HK-2 (cell line): ENCODE results near the gene TACR2.

Experiments used
- DNase-seq: peaks from one replicate; pipeline ENCODE4 v3.0.0-alpha.2; 2018; ENCODE audit not compliant: unreplicated experiment

Gene TACR2

DNA sequence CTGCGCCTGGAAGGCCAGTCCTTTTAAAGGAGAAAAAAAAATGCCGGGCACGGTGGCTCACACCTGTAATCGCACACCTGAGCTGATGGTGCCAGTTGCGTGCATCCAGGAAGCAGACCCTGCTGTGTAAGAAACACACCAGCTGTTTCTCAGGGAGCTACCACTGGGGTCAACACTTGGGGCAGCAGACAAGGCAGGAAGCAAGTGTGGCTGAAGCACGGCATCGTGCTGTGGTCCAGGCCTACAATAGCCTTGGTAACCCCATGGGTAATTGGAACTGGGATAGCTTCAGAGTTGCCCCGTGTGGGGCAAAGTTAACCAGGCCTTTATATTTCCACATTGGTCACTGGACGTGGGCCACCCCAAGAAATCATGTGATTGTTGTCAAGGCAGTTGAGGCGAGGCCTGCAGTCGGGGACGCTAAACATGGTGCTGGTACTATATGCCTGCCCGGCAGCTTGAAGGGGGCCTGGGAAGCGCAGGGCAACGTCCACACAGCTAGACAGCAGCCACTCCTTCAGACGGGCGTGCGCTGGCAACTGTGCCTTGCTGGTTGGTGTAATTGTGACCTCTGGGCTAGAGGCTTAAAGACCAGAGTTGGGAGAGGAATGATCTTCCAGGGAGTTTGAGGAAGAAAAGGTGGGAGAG is 2.5 kb upstream of the TACR2 start:
- DNase-seq, result no peak

DNA sequence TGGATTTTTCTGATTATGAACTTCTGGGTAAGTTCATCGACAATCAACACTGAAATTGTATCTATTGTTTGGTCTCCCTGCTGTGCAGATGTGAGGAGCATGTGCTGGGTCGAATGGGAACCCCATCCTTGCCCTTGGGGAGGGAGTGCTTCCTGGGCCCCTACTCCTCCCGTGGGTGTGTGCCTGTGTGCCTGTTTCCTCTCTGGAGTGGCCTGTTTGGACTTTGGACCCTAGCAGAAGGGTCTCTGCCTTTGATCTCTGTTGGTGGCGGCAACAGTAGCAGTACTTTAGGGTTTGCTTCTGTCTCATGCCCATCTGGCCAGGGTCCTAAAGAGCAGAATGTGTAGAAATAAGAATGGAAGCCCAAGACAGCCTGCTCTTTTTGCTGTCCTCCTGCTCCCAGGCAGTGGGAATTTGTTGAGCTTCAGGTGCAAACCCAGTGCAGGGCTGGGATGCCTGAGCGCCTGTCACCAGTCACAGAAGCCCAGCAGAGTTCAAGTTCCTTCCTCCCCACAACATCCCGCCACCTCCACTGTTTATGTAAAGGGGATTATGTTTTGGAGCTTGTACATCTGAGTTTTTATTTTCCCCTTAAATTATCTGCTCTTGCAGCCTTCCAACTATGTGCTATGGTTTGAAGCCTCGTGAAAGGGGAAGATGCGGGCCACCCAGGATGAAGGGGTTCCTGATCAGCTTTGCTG is 1.5 kb upstream of the TACR2 start:
- DNase-seq, result no peak

DNA sequence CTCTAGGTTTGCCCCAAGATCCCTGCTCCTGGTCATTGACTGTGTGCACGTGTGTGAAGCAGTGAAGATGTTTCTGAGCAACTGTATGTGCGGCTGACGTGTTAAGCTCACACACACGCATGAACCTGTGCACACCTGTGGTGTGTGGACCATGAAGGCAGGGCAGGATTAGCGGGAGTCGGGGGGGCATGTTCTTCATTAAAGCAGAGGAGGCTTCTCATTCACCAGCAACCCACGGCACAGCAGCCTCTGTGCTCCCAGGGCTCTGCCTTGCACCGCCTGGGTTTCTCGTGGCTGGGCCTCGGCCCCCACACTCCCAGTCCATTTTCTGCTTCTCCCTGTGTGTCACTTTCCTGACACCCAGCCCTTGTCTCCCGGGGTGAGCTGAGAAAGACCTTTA is 824 bp upstream of the TACR2 start:
- DNase-seq, result no peak

DNA sequence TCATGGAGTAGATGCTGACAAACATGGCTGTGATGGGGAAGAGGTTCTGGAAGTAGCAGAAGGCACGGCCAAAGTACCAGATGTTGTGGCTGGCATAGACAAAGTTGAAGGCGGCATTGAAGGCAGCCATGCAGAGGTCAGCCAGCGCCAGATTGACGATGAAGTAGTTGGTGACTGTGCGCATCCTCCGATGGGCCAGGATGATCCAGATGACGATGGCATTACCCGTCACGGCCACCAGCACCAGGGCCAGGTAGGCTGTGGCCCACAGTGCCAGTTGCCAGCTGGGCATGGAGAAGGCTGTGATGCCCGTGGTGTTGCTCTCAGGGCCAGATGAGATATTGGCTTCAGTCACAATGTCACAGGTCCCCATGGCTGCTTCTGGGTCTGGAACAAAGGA is 767 bp downstream of the TACR2 start:
- DNase-seq, result no peak

DNA sequence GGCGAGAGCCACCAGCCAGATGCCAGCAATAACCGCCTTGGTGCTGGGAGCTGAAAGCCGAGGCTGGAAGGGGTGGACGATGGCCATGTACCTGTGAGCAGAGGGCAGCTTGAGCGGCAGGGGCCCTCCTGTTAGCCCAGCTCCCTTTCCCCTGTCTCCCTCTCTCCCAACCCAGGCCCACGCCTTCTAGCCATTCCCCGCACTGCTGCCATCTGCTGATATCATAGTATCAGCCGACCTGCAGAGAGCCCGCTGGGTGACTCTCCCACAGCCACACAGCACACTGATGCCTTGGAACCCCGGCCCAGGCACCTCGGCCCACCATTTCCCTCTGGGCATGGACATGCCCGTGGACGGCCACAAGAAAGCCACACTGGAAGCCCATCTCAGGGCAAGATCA is 1.7 kb downstream of the TACR2 start:
- no peak for DNase-seq

DNA sequence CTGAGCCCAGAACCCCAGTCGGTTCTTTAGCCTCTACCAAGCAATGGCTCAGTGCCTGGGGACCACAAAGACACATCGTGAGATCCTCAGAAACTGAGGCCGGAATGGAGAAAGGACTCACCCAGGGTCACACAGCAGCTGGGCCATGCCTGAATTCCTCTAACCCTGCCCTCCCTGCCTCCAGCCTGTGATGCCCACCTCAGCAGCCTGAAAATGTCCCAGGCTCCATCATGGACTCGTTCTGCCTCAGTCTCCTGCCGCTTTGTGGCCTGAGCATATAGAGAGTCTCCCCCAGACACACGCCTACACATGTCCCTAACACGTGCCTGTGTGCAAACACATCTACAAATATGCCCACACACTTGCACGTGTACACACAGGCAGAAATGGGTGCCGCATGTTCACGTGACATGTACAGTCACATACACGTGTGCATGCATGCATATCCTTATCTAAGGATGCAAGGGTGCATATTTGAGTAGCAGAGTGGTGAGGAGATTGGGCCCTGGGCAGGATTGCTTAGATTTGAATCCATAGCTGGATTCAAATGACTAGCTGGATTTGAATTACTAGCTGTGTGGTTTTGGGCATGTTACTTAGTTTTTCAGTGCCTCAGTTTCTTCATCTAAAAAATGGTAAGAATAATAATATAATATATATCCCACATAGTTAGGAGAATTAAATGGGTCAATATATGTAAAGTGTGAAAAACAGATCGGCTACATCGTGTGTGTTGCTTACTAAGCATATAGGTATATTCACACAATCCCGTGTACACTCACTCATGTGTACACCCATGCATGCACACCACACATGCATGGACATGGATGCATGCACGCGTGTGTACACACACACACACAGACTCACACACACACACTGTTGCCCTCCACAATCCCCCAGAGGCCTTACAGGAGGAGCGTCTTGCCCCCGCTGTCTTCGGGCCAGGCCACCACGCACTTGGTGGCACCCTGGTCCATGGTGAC is 2.4 kb downstream of the TACR2 start:
- no peak for DNase-seq

DNA sequence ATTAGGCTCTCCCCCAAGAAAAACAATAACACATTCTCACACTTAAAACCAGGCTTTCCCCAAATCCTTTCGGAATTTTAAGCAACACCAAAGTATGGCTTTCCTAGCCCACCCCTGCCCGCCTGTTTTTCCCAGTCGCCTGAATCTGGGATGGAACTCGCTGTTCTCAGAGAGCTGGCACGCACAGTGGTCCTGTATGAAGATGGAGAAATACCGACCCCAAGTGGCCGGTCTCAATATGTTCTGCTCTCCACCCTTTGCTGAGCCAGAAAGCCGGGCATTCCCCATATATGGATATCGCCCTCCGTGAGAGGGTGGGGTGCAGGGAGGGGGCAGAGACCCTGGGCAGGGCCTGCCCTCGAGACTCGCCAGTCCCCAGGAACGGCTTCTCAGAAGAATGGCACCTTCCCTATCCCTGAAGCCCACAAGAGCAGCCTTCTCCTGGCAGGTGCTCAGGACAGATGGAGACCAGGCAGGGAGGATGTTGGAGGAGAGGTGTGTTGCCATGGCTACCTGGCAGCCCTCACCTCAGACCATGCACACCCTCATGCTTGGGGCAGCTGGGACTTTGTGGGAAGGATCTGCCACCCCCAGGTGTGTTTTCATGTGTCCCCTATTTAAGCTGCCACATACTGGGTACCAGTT is 3.4 kb downstream of the TACR2 start:
- peak; percentile 48 for DNase-seq

DNA sequence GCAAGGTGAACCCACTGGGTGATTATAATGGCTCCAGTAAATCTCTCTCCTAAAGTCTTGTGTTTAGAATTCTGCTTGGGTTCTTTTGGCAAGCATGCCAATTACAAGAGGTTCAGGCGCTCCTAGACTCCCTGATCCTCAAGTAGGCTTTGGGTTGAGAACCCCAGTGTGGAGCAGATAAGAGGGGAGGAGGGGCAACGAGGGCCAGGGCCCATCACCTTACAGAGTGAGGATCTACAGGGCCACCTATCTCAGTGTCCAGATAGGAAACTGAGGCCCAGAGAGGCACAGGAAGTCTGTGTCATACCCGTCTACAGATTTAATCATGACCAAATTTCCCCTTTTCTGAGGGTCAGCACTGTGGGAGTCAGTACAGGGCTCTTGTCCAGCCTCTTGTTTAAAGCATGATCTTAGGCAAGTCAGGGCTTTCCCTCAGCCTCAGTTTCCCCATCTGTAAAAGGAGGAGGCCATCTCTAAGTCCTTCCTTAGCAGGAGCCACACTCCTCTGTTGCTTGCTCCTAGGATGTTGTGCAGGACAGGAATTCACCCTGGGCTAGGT is 4.4 kb downstream of the TACR2 start:
- DNase-seq, result no peak

DNA sequence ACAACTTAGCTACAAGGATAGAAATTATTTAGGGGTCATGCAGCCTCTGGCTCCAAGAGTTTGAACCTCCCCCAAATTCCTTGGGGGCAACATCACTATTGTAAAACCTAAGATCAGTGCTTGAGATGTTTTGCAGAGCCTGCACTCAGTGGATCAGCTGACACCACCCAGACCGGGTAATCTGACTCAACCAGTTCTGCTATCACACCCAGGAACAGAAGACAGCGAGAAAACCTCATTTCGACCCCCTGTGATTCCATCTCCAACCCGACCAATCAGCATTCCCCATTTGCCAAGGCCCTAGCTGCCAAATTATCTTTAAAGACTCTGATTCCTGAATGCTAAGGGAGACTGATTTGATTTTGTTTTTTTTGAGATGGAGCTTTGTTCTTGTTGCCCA is 5.2 kb downstream of the TACR2 start:
- no peak for DNase-seq

DNA sequence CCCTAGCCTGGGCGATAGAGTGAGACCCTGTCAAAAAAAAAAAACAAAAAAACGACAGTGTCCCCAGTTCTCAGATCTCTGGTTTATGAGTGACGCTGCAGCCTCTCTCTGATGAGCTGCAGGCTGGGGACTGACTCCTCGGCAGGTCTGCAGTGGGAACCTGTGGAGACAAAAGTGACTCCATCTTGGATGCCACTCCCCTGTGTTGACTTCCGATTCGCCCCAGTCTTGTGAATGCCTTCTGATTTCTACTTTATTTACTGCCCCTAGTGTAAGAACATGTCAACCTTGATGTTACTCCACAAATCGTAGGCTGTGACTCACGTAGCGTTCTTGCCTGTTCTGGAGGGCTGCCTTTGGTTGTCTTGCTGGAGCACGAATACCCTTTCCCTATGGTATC is 6.2 kb downstream of the TACR2 start:
- DNase-seq, result no peak

DNA sequence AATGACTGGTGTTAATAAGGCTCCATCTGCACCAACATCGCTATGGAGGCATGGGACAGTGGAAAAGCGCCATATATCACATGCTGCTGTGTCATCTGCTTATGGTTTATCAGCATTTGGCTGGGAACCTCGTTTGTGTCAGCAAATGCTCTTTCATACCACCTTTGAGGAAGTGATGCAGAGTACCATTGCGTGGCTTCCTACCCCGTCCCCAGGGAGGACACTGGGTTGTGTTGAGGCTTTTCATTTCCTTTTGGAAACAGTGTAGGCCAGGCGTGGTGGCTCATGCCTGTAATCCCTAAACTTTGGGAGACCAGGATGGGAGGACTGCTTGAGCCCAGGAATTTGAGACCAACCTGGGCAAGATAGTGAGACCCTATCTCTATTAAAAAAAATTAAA is 6.8 kb downstream of the TACR2 start:
- no peak for DNase-seq

DNA sequence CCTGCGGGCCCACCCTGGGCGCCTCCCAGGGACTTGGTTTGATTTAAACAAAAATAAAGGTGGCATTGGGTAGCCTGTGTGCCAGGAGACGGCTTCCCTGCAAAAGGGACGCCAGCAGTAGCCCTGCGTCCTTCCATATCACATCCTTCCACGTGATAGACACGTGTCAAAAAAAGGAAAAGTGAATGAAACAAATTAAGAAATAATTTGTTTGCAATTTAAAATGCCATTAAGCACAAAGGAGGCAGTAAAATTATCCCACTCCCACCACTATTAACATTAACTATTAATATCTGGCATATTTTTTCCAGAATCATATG is 7.6 kb downstream of the TACR2 start:
- DNase-seq, result no peak

DNA sequence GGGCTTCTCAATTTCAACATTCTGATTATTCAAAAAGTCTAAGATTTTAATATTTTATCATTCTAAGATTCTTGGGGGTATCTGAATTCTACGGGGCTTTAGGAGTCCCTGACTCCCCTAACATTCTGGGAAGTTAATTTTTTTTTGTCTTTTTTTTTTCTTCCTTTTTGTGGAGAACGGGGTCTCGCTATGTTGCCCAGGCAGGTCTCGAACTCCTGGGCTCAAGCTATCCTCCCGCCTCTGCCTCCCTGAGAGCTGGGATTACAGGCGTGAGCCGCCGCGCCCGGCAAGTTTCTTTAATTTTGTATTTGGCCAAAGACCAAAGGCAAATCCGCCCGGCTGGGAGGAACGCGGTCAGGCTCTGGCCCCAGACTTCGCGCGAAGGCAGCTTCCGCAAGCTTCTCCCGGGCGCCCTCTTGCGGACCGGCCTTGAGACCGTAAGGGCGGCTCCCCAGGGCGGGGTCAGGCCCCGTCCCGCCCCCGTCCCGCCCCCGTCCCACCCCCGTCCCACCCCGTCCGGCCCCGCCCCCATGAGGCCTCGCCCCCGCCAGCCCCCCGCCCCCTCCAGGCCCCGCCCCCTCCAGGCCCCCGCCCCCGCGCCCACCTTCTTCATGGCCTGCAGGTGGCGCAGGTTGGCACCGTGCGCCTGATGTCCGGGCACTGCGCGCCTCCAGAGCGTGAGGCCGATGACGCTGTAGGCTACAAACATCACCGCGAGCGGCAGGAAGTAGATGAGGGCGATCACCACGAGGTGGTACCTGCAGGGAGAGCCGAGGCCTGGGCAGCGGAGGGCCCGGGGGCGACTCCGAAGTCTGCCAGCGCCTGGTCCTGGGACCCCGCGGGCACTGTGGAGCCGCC is 8.2 kb downstream of the TACR2 start:
- DNase-seq, result peak; percentile 98

DNA sequence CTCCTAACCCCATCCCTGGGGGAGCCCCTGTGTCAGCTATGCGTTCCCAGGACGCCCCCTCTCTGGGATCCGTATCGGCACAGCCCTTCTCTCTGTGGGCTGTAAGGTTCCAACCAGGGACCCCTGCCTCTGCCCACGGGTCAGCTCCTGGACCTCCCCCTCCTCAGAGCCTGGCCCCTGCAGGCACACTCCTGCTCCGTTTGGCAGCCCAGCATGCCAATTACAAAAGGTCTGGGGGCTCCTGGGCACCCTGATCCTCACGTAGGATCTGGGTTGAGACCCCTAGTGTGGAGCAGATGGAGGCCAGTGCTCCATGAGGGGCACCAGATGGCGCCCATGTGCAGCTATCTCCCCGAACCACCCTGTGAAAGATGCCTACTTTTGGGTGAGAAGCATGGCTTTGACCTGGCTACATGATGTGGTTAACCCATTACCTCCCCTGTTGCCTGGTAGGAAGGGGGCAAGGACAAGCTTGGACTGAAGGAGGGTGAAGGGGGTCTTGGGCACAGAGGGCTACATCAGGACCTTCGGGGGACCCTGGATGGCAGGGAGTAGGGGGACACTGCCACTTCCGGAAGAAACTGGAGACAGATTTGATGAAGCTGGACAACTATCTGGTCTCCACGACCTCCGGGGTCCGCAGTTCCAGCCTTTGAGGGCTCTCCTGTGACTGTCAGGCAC is 9.0 kb downstream of the TACR2 start:
- no peak for DNase-seq

DNA sequence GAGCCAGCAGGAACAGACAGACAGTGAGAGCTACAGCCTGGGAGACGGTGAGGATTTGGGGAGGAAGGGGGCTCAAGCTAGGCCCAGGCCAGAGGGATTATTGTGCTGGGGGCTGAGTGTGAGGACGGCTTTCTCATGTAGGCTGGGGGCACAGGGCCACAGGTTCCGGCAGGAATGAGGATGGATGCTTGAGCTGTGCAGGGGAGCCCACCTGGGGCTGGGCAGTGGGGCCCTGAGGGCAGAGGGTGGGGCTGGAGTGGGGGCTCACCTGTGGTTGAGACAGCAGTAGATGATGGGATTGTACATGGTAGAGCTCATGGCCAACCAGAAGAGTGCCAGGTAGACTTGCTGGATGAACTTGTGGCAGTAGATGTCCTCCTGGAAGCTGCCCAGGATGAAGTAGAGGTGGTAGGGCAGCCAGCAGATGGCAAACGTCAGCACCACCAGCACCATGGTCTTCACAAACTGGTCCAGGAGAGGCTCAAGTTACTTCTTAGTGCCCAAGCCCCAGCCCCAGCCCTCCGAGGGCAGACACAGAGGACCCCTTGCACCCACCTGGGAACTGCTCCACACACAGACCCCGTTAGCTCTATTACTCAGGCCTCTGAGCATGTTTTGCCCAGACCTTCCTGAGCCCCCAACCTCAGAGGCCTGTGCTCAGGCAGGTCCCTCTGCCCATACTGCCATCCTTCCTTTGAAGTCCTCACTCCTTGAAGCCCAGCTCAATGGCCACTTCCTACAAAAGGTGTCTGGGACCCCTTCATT is 9.7 kb downstream of the TACR2 start:
- DNase-seq, result no peak

DNA sequence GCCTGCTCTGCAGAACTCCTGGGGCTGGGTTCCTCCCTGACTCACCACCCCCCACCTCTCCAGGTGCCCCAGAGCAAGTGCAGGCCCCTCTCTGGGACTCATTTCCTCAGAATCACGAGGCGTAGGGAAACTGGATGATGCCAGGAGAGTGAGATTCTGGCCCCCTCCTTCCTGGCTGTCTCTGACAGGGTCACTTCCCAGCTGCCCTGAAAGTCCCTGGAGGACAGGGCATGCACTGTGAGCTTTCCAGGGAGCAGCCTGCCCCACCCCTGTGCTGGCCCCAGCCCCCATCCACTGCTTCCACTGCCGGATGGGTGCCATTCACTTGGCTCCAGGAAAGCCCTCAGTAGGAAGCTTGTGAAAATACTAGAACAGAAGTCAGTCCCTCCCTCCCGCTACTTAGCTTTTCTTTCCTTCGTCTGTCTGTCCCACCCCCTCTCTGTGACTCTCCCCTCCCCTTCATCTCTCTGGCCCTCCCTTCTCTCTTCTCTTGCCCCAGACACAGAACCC is 10.4 kb downstream of the TACR2 start:
- DNase-seq, result peak; percentile 46

DNA sequence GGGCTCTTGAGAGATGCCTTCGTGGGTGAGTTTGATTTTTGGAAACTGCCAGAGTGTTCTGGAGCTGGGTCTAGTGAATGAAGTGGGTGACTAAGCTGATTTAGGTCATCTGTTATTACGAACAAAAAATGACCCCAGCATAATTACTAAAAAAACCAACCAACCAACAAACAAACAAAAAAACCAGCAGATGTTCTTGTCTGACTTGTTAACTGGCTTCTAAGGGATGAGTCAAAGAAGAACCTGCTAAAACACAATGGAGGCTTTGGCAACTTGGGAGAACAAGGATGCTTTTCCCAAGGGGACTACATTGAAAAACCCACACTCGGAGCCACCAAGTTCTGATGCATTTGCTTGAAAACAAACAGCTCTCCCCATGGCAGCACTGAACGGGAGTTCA is 11.5 kb downstream of the TACR2 start:
- no peak for DNase-seq

DNA sequence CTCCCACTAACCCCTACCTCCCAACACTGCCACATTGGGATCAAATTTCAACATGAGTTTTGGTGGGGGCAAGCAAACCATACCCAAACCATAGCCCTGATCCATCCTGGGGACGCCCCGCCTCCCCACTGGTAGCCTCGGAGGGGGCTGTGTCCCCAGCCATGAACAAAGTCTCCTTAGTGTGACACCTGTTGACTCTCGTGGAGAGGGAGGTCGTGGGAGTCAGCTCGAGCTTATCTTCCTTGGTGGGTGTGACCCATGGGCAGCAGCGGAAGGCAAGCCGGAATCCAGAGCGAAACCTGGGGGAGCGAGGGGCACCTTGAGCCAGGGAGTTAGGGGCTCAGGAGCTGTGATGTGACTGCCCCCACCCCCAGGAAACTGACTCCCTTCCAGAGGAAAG is 11.9 kb downstream of the TACR2 start:
- no peak for DNase-seq

DNA sequence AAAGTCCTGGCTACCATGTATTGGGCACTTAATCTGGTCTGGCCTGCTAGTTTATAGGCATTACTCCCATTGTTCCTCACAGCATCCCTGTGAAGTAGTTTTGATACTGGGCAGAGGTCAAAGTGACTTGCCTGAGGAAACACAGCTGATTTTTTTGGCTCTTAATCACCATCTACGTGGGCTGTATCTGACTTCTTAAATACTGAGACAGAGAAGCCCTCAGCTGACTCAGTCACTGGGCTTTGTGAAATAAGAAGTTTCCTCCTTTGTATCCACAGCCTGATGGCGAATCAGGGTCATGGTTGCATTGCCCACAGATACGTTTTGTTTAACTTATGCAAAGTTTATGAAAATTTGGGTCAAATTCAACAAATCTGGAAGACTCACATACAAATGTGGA is 13.2 kb downstream of the TACR2 start:
- no peak for DNase-seq

DNA sequence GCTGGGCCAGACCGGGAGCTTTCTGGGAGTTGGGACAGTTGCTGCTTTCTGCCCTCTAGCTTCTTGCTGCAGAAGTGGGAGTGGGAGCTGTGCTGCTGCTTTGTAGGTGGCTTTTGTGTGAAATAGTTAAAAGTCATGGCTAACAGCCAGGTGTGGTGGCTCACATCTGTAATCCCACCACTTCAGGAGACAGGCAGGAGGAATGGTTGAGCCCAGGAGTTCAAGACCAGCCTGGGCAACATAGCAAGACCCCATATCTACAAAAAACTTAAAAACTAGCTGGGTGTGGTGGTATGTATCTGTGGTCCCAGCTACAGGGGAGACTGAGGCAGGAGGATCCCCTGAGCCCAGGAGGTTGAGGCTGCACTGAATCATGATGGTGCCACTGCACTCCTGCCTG is 13.7 kb downstream of the TACR2 start:
- no peak for DNase-seq
